Measurements from ENCODE around the gene ADSS2. TPM values are rescaled to one million over a fixed set of nuclear protein-coding genes. Genes with fewer than 3 reads are reported as not detected.

The ADSS2 gene
- total RNA-seq, 4 donors from 2014 or later = 13.7 to 47.0 (median 27.3) TPM

- DNase-seq = no peak
- intact Hi-C loops (cut with DNase I; ENCODE audit: low total_unique reads) (no loop called here), in situ Hi-C loops (cut with MboI; ENCODE audit: low pct_ligation_motif_present in 1 of 4, low pct_unique_long_range_greater_than_20kb in 1 of 4, low sequenced_read_pairs in 3 of 4) (no loop called here)
- TF ChIP-seq CTCF (IDR thresholded peaks at IDR 0.05) = no peak
- 21 to 44% methylated on average over 6 of the region's 6 CpGs for WGBS, 2 donors (ENCODE audit: low coverage in 1 of 2)
- Histone ChIP-seq H3K27ac (no peak overlapping the region), H3K4me3 (no peak overlapping the region), H3K36me3 (peaks cover 0 to 20% (median 8%) of the 10 kb centered on the region in 4 donors), H3K4me1 (peaks cover 4 to 20% (median 9%) of the 10 kb centered on the region in 4 donors), H3K27me3 (no peaks in the 10 kb centered on the region), H3K9me3 (no peaks in the 10 kb centered on the region)
Measured at GRCh38 chr1:244435562-244436205, 16.0 kb downstream of the ADSS2 start.

GRCh38 chr1:244431166-244431565 is 20.5 kb downstream of the ADSS2 start:
- TF ChIP-seq CTCF (IDR thresholded peaks at IDR 0.05) = no peak
- TF ChIP-seq POLR2A (IDR thresholded peaks at IDR 0.05) = no peak
- intact Hi-C loops (cut with DNase I; ENCODE audit: low total_unique reads) (no loop called here), in situ Hi-C loops (cut with MboI; ENCODE audit: low pct_ligation_motif_present in 1 of 4, low pct_unique_long_range_greater_than_20kb in 1 of 4, low sequenced_read_pairs in 3 of 4) (no loop called here)
- Histone ChIP-seq H3K9me3 (no peaks in the 10 kb centered on the region), H3K4me1 (peaks cover 0 to 9% (median 0%) of the 10 kb centered on the region in 4 donors), H3K27ac (no peak overlapping the region), H3K4me3 (no peak overlapping the region), H3K36me3 (peaks cover 0 to 30% (median 10%) of the 10 kb centered on the region in 4 donors), H3K27me3 (no peaks in the 10 kb centered on the region)
- no peak for DNase-seq

- H3K9me3 ChIP-seq = no peaks in the 10 kb centered on the region
- in situ Hi-C loops (cut with MboI; ENCODE audit: low pct_ligation_motif_present in 1 of 4, low pct_unique_long_range_greater_than_20kb in 1 of 4, low sequenced_read_pairs in 3 of 4) = no loop called here
- DNase-seq = no peak
- 75 to 85% methylated on average over 3 of the region's 3 CpGs for WGBS, 2 donors (ENCODE audit: low coverage in 1 of 2)
- H3K27ac ChIP-seq = no peak overlapping the region
- peaks cover 0 to 30% (median 10%) of the 10 kb centered on the region in 4 donors for H3K36me3 ChIP-seq
- intact Hi-C loops (cut with DNase I; ENCODE audit: low total_unique reads) = no loop called here
- no peaks in the 10 kb centered on the region for H3K4me1 ChIP-seq
- no peak overlapping the region for H3K4me3 ChIP-seq
- TF ChIP-seq POLR2AphosphoS5 (IDR thresholded peaks at IDR 0.05) (no peak), EP300 (IDR thresholded peaks at IDR 0.05; ENCODE audit: low read depth) (no peak), CTCF (IDR thresholded peaks at IDR 0.05) (no peak), POLR2A (IDR thresholded peaks at IDR 0.05) (no peak)
- H3K27me3 ChIP-seq = no peaks in the 10 kb centered on the region
Measured at GRCh38 chr1:244429818-244430217, 21.9 kb downstream of the ADSS2 start.

GRCh38 chr1:244427647-244428046 is 24.1 kb downstream of the ADSS2 start:
- Histone ChIP-seq H3K27ac (no peak overlapping the region), H3K36me3 (peaks cover 0 to 38% (median 7%) of the 10 kb centered on the region in 4 donors), H3K4me3 (no peak overlapping the region), H3K27me3 (no peaks in the 10 kb centered on the region), H3K4me1 (no peaks in the 10 kb centered on the region), H3K9me3 (no peaks in the 10 kb centered on the region)
- no peak for TF ChIP-seq POLR2A (IDR thresholded peaks at IDR 0.05)
- no peak for TF ChIP-seq EP300 (IDR thresholded peaks at IDR 0.05; ENCODE audit: low read depth)
- TF ChIP-seq POLR2AphosphoS5 (IDR thresholded peaks at IDR 0.05) = no peak
- TF ChIP-seq CTCF (IDR thresholded peaks at IDR 0.05) = no peak
- in situ Hi-C loops (cut with MboI; ENCODE audit: low pct_ligation_motif_present in 1 of 4, low pct_unique_long_range_greater_than_20kb in 1 of 4, low sequenced_read_pairs in 3 of 4) (no loop called here), intact Hi-C loops (cut with DNase I; ENCODE audit: low total_unique reads) (no loop called here)
- no peak for DNase-seq

Measured in transverse colon (tissue), 4 donors.